Colonic mucosa (tissue), 4 donors: ENCODE results near the gene VSIG10L2. TPM values are rescaled to one million over a fixed set of nuclear protein-coding genes. Genes with fewer than 3 reads are reported as not detected.

Experiments used
- DNase-seq: peaks from one replicate; pipeline ENCODE4 v3.0.0-alpha.2; 2020
- H3K27ac ChIP-seq: fragments of 200-600 bp; one replicate; pipeline ENCODE4 v1.8.0; 2021
- H3K27me3 ChIP-seq: fragments of 200-600 bp; one replicate; pipeline ENCODE4 v1.8.0; 2021
- H3K36me3 ChIP-seq: fragments of 200-600 bp; one replicate; pipeline ENCODE4 v1.8.0; 2021
- H3K4me1 ChIP-seq: fragments of 200-600 bp; one replicate; pipeline ENCODE4 v1.8.0; 2021; ENCODE audit warnings: mild to moderate bottlenecking
- H3K4me3 ChIP-seq: fragments of 200-600 bp; one replicate; pipeline ENCODE4 v1.8.0; 2021
- H3K9ac ChIP-seq, 2 donors: one replicate each; pipeline ENCODE4 v1.7.0; 2013; ENCODE audit warnings: control low read depth in 2 of 2, low read depth in 2 of 2, low read length in 2 of 2
- H3K9me3 ChIP-seq: fragments of 200-600 bp; one replicate; pipeline ENCODE4 v1.8.0; 2021
- intact Hi-C: fragments of 100-400 bp; cut with DNase I; formaldehyde crosslinking; loops from one replicate; pipeline ENCODE4 v1.14.1; 2022
- total RNA-seq, 2 donors: library from RNA; stranded (reverse); fragmentation: NEBNext Ultra II Directional in 1 of 2; extraction: Animal tissue kit (Norgen Biotek cat#: 25700) in 1 of 2; gene quantifications; one replicate each; pipeline ENCODE4 v1.2.1, GENCODE V29; 2021
- TF ChIP-seq, protein P1 (sequence below): fragments of 200-600 bp; IDR thresholded peaks from one replicate; pipeline ENCODE4 v1.8.0; 2022; ENCODE audit warnings: antibody characterized with exemption, mild to moderate bottlenecking
- donor health status: healthy.
- donor health status: DM: no; HTN: no; CAD: no.
- donor health status: DM: no; HTN: no; CAD: no.

The VSIG10L2 gene
- total RNA-seq, 2 donors from 2014 or later = not detected

DNA sequence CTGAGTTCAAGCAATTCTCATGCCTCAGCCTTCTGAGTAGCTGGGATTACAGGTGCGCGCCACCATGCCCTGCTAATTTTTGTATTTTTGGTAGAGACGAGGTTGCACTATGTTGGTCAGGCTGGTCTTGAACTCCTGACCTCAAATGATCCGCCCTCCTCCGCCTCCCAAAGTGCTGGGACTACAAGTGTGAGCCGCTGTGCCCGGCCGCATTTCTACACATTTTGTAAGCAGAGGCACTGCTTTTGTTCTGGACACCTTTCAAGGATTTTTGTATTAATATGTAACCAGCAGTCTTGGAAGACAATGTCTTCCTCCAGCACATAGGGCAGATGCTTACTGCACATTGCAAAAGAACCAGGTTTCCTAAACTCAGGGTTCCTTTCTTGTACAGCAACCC is 11.4 kb upstream of the VSIG10L2 start:
- H3K27me3 ChIP-seq = no peaks in the 10 kb centered on the region
- H3K27ac ChIP-seq = no peak overlapping the region
- no peak overlapping the region for H3K9ac ChIP-seq
- DNase-seq = no peak
- H3K4me3 ChIP-seq = no peak overlapping the region
- H3K36me3 ChIP-seq = no peaks in the 10 kb centered on the region
- TF ChIP-seq, protein P1, sequence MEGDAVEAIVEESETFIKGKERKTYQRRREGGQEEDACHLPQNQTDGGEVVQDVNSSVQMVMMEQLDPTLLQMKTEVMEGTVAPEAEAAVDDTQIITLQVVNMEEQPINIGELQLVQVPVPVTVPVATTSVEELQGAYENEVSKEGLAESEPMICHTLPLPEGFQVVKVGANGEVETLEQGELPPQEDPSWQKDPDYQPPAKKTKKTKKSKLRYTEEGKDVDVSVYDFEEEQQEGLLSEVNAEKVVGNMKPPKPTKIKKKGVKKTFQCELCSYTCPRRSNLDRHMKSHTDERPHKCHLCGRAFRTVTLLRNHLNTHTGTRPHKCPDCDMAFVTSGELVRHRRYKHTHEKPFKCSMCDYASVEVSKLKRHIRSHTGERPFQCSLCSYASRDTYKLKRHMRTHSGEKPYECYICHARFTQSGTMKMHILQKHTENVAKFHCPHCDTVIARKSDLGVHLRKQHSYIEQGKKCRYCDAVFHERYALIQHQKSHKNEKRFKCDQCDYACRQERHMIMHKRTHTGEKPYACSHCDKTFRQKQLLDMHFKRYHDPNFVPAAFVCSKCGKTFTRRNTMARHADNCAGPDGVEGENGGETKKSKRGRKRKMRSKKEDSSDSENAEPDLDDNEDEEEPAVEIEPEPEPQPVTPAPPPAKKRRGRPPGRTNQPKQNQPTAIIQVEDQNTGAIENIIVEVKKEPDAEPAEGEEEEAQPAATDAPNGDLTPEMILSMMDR = no peak
- no peaks in the 10 kb centered on the region for H3K4me1 ChIP-seq
- no peaks in the 10 kb centered on the region for H3K9me3 ChIP-seq
- intact Hi-C loops = no loop called here

DNA sequence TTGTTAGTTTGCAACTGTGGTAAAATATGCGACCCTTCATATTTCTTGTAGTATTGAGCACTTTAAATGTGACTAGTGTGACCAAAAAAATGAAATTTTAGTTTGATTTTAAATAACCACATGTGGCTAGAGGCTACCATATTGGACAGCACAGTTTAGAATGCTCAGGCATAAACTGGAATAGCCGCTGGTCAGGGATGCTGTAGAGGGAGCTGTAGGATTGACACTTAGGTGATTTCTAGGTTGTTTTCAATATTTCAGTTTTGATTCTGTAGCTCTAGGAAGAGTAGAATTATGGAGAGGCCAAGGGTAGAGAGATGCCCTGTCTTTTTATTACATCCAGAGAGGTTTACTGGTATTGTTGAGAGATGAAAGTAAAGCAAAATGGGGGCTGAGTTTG is 10.8 kb upstream of the VSIG10L2 start:
- Histone ChIP-seq H3K27ac (no peak overlapping the region), H3K9me3 (no peaks in the 10 kb centered on the region), H3K9ac (no peak overlapping the region), H3K27me3 (no peaks in the 10 kb centered on the region), H3K4me3 (no peak overlapping the region), H3K4me1 (no peaks in the 10 kb centered on the region), H3K36me3 (no peaks in the 10 kb centered on the region)
- no peak for DNase-seq
- intact Hi-C loops = no loop called here
- TF ChIP-seq, protein P1 = no peak

DNA sequence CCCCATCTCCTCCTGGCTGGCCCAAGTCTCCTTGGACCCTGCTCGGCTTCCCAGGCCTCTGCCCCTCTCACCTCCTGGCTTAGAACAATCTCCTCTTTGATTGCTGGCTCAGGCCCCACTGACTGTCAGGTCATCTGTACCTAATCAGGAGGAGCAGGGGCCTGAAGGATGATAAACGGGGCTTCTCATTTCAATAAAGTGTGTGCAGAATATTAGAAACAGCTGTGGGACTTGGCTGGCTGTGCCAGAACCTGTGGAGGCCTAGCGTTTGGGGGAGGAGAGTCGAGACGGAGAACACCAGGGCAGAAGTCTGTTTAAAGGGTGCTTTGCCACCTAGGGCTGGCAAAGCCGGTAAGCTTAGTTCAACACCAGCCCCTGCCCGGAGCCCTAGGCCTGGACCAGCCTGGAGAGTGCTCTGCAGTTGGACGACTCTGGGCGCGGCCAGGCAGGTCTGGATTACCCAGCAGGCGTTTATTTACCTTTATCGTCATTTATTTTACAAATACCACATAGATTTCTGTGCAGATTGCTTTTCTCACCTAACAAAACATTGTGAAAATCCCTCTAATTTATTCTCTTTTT is 10.1 kb upstream of the VSIG10L2 start:
- H3K4me3 ChIP-seq = no peak overlapping the region
- no peak overlapping the region for H3K27ac ChIP-seq
- H3K36me3 ChIP-seq = no peaks in the 10 kb centered on the region
- no peaks in the 10 kb centered on the region for H3K9me3 ChIP-seq
- H3K9ac ChIP-seq = no peak overlapping the region
- no peaks in the 10 kb centered on the region for H3K27me3 ChIP-seq
- TF ChIP-seq, protein P1 = no peak
- no peak for DNase-seq
- intact Hi-C loops = no loop called here
- no peaks in the 10 kb centered on the region for H3K4me1 ChIP-seq

DNA sequence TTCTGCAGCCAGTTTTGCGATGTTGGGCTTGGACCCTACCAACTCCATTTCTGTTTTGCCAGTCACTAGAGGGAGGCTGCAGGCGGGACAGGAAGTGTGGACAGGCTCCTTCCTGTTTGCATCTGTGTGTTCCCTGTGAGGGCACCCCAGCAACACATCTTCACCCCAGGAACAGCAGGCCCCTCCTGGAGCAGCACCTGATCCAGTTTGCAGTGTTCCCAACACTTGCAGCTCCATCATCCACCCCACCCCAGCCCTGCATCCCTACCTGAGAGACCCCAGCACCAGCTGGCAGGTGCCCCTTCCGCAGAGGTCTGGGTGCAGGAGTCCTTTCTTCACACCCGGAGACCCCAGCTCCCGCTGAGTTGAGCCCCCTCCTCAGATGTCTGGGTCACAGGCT is 7.4 kb upstream of the VSIG10L2 start:
- intact Hi-C loops = no loop called here

DNA sequence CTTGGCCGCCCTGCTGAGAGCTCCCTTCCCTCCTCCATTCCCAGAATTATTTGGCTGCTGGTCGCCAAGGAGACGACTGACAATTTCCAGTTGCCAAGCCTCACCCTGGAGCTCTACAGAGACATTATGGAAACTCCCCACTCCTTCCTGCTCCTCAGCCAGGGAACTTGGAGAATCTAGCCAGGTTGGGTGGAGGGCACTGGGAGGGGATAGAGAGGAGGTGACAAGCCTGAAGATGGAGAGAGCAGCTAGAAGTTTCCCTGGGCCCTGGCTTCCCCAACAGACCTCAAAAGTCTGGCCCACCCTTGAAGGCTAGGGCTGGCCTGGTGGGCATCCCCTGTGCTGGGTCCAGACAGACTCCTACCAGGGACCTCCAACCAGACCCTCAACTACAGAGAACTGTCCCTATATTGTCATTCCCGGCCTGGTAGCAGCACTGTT is 6.7 kb upstream of the VSIG10L2 start:
- Histone ChIP-seq H3K9me3 (no peaks in the 10 kb centered on the region), H3K27me3 (no peaks in the 10 kb centered on the region), H3K4me1 (no peaks in the 10 kb centered on the region), H3K27ac (no peak overlapping the region), H3K9ac (no peak overlapping the region), H3K36me3 (no peaks in the 10 kb centered on the region), H3K4me3 (no peak overlapping the region)
- TF ChIP-seq, protein P1 = no peak
- intact Hi-C loops = no loop called here
- DNase-seq = no peak

More for the DNA sequence above, 7.4 kb upstream of the VSIG10L2 start:
- no peaks in the 10 kb centered on the region for H3K36me3 ChIP-seq
- H3K4me3 ChIP-seq = no peak overlapping the region
- no peak overlapping the region for H3K9ac ChIP-seq
- no peak for DNase-seq
- H3K9me3 ChIP-seq = no peaks in the 10 kb centered on the region
- no peaks in the 10 kb centered on the region for H3K4me1 ChIP-seq
- H3K27ac ChIP-seq = no peak overlapping the region
- no peaks in the 10 kb centered on the region for H3K27me3 ChIP-seq
- TF ChIP-seq, protein P1 = no peak
